Hematopoietic multipotent progenitor cell treated with erythropoietin and hydrocortisone succinate and interleukin-3 and kit ligand, for 15 days (in vitro differentiated cells): ENCODE results near the gene GABBR1.

Experiments
- DNase-seq: peaks from one replicate; pipeline ENCODE4 v3.0.0-alpha.2; 2015; ENCODE audit warnings: low spot score

Gene GABBR1

DNA sequence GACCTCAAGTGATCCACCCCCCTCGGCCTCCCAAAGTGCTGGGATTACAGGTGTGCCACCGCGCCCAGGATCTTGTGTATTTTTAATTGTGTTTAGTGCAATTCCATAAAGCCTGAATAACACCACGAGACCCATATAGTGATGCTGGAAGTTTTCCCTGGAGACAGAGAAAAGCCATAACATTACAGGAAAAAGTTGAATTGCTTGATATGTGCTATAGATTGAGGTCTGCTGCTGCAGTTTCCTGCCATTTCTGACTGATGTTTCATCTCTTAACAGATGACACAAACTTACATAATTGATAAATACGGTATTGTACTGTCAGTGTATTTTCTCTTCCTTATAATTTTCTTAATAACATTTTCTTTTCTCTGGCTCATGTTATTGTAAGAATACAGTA, 66.1 kb downstream of the GABBR1 start:
- no peak for DNase-seq

DNA sequence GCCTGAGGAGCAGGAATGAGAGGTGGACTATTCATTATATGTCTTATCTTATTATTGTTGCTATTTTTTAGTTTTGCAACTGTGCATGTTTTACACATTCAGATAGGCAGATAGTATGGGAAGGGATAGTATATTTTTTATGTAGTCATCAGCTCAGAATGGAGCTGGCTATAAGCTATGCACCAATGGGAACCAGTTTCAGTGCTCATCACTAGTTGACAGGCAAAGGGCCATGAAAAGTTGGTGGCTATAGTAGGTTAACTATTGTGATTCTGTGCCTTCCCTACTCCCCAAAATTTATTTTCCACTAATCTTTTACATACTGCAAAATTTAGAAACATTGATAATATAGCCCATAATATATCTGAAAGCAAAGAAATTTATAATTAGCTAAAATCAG, 68.1 kb downstream of the GABBR1 start:
- no peak for DNase-seq

DNA sequence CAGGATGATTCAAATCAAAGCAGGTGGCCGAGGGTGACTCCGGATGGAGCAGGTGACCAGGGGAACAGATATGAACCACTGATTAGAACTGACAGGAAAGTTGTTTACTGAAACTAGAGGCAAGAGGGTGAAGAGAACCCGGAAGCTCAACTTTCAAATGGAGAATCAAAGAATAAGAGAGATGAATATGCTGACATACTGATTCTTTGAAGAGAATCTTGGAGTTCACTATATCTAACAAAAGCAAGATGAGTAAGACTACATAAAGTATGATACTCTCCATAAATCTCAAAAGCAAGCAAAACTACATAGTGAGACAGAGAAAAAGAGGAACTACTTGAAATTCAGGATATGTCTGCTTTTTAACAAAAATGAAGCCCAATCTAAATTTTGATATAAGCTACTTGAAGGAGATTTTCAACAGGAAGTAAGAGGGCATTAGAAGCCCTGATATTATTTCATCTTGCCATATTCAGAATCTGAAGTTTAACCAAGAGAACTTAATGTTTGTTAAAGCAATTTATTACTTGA, 69.5 kb downstream of the GABBR1 start:
- DNase-seq = no peak

DNA sequence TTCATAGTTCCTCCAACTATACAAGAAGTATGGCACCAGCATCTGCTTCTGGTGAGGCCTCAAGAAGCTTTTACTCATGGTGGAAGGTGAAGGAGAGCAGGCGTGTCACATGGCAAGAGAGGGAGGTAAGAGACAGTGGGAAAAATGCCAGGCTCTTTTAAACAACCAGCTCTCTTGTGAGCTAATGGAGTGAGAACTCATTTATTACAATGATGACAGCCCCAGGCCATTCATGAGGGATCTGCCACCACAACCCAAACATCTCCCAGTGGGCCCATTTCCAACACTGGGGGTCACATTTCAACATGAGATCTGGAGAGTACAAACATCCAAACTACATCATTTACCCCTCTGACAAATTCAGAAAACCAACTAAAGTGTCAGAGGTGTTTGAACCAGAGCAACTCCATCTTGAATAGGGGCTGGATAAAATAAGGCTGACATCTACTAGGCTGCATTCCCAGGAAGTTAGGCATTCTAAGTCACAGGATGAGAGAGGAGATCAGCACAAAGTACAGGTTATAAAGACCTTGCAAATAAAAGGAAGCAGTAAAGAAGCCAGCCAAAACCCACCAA, 71.3 kb downstream of the GABBR1 start:
- no peak for DNase-seq

DNA sequence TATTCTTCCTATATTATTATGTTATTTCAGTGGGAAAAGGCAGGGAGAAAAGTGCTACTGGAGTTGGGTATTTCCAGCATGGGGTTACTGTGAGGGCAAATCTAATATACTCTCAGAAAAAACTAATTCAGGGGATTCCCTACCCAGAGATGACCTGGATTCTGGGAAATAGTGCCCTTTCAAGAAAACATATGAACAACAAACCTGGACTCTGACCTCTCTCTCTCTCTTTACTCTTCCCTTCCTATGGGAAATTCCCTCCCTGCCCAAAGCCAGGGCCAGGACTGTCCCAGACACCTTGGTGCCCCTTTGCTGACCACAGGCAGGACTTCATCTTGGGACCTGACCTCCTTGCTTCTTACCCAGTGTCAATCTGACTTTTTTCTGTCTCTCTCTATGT, 71.9 kb downstream of the GABBR1 start:
- DNase-seq = no peak

DNA sequence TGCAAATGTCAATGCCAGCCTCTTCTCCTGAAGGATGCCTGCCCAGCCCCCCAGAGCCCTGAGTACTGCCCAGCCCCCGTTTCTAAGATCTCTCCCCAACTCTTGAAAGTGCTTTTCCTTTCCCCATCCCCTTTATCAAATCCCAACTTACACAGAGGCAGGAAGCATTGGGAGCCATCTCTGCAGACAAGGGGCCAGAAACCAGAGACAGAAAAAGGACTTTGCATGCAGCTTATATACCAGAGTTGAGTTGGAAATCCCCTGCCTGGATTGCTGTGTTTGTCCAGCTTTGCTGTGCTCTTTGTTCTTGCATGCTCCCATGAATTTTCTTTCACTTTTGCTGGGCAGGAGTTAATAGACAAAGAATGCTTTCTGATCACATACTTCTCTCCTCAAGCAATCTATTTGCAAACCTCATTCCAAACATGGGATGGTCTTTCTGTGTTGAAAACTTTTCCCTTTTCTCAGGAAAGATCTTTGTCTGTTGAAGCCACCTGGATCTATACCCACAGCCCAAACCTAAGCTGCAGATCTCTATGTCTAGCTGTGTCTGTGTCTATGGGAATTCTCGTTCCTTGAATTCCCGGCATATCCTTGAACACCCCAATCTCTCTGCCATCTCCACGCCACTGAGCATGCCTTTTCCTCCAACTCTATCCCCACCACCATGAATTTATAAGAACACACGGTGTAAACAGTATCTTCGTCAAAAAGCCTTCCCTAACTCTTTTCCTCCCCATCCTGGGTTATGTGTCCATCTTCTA, 73.3 kb downstream of the GABBR1 start, which contains the start of gene UBD:
TSS of gene UBD (minus strand) at position 209 of the 764 bp plus-strand sequence. CDS start at position 178, 31 bp downstream.
- no peak for DNase-seq

DNA sequence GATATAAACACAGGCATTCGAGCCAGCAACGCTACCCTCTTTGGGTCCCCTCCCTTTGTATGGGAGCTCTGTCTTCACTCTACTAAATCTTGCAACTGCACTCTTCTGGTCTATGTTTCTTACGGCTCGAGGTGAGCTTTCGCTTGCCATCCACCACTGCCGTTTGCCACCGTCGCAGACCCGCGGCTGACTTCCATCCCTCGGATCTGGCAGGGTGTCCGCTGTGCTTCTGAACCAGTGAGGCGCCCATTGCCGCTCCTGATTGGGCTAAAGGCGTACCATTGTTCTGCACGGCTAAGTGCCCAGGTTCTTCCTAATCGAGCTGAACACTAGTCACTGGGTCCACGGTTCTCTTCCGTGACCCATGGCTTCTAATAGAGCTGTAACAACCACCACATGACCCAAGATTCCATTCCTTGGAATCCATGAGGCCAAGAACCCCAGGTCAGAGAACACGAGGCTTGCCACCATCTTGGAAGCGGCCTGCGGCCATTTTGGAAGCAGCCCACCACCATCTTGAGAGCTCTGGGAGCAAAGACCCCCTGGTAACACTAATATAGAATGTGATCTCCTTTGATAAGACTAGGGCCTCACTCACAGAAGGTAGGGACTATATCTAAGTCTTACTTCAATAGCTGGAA, 74.4 kb downstream of the GABBR1 start:
- DNase-seq = no peak

DNA sequence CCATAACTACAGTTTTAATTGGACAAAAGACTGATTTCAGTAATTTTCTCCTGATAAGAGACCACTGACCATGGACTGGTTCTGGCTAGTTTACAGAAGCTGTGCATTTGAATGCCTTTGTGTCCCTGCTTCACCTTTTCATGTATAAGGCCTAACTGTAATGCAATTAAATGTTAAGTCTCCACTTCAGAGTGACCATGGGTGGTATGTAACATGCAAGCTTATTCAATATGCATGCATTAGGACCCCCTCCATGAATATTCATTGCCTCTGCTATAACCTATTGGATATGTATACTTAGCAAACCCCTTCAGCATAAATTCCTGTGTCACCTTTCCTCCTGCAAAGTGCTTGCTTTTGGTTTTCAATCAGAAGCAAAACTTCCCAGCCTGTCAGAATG, 75.7 kb downstream of the GABBR1 start:
- DNase-seq = no peak

DNA sequence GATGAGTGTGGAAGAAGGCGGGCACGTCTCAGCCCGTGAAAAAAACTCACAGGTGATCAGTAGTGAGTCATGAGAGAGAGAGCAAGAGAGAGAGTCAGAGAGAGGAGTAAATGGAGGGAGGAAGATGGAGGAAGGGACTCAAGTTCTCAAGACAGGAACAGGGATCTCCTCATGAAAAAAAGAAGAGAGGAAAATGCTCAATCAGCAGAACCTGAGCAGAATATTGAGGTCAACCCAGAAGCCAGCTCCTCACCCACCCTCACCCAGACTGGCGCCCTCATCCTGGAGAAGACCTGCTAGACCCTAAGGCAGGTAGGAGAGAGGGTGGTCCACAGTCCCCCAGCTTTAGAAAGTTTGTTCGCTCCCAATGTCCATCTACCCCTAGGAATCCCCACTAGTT, 78.2 kb downstream of the GABBR1 start:
- no peak for DNase-seq

DNA sequence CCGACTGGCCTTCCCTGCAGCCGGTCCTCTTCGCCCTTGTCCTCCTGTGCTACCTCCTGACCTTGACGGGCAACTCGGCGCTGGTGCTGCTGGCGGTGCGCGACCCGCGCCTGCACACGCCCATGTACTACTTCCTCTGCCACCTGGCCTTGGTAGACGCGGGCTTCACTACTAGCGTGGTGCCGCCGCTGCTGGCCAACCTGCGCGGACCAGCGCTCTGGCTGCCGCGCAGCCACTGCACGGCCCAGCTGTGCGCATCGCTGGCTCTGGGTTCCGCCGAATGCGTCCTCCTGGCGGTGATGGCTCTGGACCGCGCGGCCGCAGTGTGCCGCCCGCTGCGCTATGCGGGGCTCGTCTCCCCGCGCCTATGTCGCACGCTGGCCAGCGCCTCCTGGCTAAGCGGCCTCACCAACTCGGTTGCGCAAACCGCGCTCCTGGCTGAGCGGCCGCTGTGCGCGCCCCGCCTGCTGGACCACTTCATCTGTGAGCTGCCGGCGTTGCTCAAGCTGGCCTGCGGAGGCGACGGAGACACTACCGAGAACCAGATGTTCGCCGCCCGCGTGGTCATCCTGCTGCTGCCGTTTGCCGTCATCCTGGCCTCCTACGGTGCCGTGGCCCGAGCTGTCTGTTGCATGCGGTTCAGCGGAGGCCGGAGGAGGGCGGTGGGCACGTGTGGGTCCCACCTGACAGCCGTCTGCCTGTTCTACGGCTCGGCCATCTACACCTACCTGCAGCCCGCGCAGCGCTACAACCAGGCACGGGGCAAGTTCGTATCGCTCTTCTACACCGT, 79.5 kb downstream of the GABBR1 start:
- DNase-seq = no peak

DNA sequence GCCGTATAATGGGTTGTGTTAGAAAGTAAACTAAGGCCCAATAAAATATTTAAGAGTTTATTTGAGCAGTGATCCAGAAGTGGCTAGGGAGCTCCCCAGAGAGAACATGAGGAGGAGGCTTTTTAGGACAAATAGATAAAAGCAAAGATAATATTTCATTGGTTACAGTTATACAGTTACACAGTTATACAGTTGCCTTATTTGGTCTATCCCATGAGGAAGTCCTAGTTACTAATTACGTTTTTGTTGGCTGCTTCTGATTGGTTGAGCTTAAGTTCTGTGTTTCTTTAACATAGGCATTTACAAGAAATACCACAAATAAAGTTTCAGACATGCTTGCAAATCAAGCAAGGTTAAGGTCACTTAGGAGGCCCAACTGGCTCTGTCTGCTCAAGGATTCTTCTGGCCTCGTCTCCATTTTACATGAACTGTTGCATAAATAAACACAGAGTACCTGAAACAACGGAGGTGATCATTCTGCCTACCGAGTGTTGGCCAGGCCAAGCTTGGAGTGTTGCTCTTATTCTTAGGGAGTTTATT, 80.4 kb downstream of the GABBR1 start:
- DNase-seq = no peak

DNA sequence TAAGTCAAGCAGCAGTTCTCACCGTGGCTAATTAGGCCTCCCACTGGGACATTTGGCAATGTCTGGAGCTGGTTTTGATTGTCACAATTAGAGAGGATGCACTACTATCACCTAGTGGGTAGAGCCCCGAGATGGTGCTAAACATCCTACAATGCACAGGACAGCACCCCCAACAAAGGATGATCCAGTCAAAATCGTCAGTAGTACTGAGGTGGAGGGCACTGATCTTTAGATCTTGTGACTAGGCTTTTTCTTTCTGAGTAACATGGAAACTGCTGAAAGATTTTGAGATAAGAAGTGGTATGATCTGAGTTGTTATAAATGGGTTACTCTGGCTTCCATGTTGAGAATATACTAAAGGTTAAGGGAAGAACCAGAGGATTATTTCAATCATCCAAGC, 85.4 kb downstream of the GABBR1 start:
- no peak for DNase-seq

DNA sequence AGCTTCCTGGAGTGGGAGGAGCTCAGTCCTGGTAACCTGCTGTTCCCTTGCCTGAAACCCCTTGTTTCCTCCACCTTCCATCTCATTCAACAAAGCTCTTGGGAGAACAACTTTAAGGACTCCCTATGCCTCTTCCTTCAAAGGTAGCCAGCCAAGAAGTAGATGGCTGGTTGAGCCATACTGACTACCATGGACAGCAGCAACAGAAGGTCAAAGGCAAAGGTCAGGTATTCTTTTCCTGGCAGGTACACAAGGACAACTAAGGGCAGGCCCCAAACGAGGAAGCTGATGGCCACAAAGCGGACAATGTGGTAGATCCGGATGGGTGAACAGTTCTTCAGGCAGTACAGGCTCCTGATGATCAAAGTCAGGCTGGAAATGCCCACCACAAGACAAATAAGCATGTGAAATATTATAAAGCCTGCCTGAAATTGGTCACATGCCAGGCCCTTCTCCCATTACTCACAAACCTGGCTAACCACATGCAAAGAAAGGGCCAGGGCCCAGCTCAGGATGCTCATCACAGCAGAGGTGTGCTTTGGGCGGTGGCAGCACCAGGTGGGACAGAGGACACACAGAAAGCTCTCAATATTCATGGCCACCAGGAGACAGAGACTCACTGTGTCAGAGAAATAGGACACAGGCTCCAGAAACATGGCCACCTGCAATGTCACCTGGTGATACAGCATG, 95.1 kb downstream of the GABBR1 start:
- DNase-seq = no peak

DNA sequence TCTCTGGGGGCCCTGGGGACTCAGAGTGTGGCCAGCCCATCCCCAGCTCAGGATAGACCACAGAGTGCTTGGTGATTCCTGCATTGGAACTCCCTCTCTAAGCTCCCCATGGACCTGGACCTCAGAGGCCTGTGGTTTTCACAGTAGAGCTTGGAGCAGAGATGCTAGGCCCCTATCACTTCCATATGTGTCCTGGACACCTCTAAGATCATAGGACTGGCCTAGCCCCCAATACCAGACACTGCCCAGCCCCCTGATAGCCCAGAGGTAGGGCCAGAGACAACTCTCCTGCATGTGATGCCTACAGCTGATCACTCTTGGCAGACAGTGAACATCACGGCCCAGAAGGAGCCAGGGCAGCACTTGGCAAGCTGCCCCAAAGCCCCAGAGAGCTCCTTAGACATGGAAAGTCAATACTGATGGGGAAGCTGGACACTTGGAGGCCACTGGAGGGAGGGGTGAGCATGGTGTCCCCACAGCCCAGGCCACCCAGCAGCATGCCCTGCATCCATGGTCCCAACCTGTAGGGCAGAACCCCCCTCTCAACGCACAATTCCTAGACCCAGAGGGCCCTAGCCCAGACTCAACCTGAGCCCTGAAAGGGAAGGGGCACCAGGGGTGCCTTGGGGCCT, 100.5 kb downstream of the GABBR1 start:
- DNase-seq = no peak

DNA sequence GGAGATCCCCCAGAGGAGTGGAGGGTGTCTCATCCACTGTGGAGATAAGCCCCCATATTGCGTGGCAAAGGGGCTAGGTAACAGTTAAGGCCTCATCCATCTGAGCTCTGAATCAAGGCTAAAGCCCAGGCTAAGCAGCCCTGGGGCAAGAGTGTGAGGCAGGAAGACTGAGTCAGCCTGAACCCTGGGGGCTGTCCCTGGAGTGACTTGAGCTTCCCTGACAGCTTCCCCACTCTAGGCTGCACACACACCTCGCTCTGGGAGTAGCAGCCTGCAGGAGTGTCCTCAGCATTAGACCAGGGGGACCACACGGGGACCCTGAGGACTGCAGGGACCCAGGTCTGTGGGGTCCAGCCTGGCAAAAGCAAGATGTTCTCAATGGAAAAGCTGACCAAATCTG, 101.3 kb downstream of the GABBR1 start:
- DNase-seq = no peak

DNA sequence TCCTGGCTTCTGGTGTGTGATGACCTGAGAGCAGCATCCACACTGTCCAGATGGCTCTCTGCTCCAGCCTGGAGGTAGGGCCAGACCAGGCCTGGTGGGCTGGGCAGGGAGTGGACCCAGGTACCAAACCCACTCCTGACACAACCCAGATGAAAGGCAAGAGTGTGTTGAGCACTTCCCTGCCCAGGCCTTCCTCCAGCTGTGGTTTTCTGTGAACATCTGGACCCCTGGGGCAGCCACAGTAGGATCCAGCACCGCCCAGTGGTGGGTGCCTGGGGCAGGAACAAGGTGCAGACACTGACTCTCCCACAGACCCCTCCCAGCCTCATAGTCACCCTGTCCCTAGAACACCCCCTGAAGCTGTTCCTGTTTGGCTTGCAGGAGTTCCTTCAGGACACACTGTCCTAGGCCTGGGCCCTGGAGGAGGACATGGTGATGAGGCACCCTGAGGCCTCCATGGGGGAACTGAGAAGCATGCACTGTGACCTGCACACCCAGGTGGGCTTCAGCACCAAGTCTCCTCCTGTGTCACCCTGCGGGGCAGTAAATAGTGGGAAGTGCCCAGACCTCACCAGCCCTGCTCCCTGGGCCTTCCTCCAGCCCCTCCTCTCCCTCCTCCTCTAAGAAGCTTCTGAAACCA, 102.2 kb downstream of the GABBR1 start:
- DNase-seq = no peak

DNA sequence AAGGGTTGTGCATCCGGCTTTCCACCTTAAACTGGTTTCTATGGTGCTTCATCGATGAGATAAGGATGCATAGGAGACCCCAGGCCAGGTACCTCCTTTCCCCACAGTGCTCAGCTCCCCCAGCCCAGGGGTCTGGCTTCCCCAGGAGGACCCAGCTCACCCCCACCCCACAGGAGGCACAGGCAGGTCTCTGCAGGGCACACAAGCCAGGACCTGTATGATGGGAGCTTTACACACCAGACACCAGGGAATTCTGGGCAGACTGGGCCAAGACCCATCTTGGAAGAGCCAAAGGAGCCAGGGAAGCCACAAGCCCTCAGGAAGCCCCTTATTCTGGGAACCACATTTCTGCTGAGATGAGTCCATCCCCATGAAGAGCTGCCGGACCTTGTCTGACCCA, 103.0 kb downstream of the GABBR1 start:
- DNase-seq = no peak

DNA sequence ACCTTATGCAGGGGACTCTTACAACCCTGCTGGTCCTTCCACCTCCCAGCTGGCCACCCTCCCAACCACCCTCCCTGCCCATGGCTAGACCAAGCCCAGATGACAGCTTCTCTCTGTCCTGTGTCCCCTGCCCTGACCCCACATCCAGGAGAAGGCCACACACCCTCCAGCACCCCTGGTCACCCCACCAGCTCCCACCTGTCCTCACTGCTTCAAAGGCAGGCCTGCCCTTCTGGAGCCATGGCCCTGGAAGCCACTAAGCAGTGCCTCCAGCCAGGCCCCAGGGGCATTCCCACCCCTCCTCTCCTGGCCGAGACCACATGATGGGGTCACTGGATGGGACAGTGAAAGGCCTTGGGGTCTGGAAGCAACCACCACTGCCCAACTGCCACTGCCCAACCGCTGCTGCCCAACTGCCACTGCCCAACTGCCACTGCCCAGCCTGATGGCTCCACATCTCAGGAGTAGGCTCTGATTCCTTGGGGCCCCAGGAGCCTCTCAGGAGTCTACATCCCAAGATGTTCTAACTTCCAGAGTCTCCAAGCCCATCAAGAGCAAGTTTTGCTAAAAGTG, 103.9 kb downstream of the GABBR1 start:
- DNase-seq = no peak

DNA sequence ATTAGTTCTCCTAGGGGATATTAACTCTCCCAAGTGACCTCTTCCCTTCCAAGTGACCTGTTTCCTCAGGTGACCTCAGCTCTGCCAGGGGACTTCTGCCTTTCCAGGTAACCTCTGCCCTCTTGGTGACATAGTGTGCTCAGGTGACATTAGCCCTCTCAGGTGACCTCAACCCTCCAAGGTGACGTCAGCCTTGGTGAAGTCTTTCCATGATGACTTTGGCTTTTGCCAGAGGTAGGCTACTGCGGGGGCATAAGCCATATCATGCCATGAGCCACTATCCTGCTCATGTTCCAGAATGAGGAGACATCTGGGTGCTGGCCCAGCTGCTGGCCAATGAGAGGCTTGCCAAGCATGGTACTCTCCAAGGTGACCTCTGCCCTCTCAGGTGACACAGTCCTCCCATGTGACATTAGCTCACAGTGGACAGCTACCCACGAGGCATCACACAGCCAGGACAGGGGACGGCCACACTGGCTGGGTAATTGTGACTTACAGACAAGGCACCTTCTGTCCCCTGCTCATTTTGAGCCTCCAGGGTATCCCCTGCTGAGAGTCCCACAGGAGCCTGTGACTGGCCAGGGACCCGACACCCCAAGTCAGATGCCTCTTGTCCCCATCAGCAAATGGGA, 104.6 kb downstream of the GABBR1 start:
- DNase-seq = no peak

DNA sequence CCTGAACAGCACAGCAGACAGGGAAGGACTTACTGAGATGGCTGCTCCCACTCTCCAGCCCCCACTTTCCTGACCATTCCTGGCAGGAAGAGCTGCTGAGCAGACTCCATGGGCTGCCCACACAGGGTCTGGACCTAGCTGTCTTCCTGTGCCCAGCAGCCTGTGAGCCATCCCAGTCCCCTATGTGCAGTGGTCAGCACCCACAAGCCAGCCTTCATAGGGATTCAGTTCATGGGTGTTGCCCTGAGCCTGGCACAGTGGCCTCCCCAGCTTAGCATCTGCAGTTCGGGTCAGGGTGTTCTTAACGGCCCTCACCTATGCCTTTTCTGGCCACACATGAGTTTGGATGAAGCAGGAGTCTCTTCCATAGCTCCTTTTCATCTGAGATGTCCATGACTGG, 105.4 kb downstream of the GABBR1 start:
- DNase-seq = no peak
